NCI-H2171 (cell line): ENCODE measurements around the gene SLC6A5.

ENCODE experiments used
- DNase-seq: peaks from one replicate; lab custom pipeline; 2025; lab: John Stamatoyannopoulos, UW

The SLC6A5 gene

GRCh38 chr11:20596205-20597153 is 2.9 kb upstream of the SLC6A5 start:
- DNase-seq, result no peak

GRCh38 chr11:20597154-20597679 is 2.2 kb upstream of the SLC6A5 start:
- DNase-seq, result no peak

GRCh38 chr11:20597680-20598484 is 1.5 kb upstream of the SLC6A5 start:
- DNase-seq, result no peak

- DNase-seq, result no peak
Observed at GRCh38 chr11:20598492-20598891, 916 bp upstream of the SLC6A5 start.

GRCh38 chr11:20600020-20600346 is 575 bp downstream of the SLC6A5 start:
- no peak for DNase-seq

- no peak for DNase-seq
Observed at GRCh38 chr11:20600551-20600950, 1.1 kb downstream of the SLC6A5 start.

GRCh38 chr11:20601221-20601914 is 2.0 kb downstream of the SLC6A5 start:
- DNase-seq, result no peak

GRCh38 chr11:20604295-20604803 is 4.9 kb downstream of the SLC6A5 start:
- no peak for DNase-seq

GRCh38 chr11:20604864-20605601 is 5.6 kb downstream of the SLC6A5 start:
- DNase-seq, result no peak

- no peak for DNase-seq
Observed at GRCh38 chr11:20605602-20606091, 6.2 kb downstream of the SLC6A5 start.

GRCh38 chr11:20608934-20609333 is 9.5 kb downstream of the SLC6A5 start:
- DNase-seq, result no peak

GRCh38 chr11:20609727-20610707 is 10.6 kb downstream of the SLC6A5 start:
- peak; percentile 50 for DNase-seq

GRCh38 chr11:20610825-20611224 is 11.4 kb downstream of the SLC6A5 start:
- DNase-seq, result no peak

- no peak for DNase-seq
Observed at GRCh38 chr11:20611445-20611844, 12.0 kb downstream of the SLC6A5 start.

- DNase-seq, result no peak
Observed at GRCh38 chr11:20611892-20612291, 12.5 kb downstream of the SLC6A5 start.

- DNase-seq, result no peak
Observed at GRCh38 chr11:20612416-20612815, 13.0 kb downstream of the SLC6A5 start.

GRCh38 chr11:20616920-20617319 is 17.5 kb downstream of the SLC6A5 start:
- DNase-seq, result no peak

- DNase-seq, result no peak
Observed at GRCh38 chr11:20617346-20618005, 18.1 kb downstream of the SLC6A5 start.

- no peak for DNase-seq
Observed at GRCh38 chr11:20618083-20618482, 18.7 kb downstream of the SLC6A5 start.
